Activated T-cell treated with anti-CD3 and anti-CD28 coated beads, Interleukin-2, amount 50 U/mL, for 4 hours (primary cell): ENCODE measurements around the gene POM121. TPM values are rescaled to one million over a fixed set of nuclear protein-coding genes. Genes with fewer than 3 reads are reported as not detected.
"Not testable (repeated sequence)": the region's sequence is repeated elsewhere in the genome, so short reads cannot be mapped to it uniquely, and the experiment has no call there.

Experiments
- ATAC-seq, 2 donors: fragments of 200-7000 bp; cut with Tn5 transposase; one replicate each; pipeline ENCODE4 v1.10.0; 2021
- DNase-seq: peaks from one replicate; pipeline ENCODE4 v3.0.0-alpha.2; 2020
- H3K27me3 Mint-ChIP-seq: one replicate; pipeline ENCODE4 v1.8.0; 2021; ENCODE audit warnings: low read depth, mixed read lengths
- H3K36me3 Mint-ChIP-seq: one replicate; pipeline ENCODE4 v1.8.0; 2022; ENCODE audit warnings: mixed read lengths; ENCODE audit not compliant: insufficient read depth
- H3K4me1 Mint-ChIP-seq: one replicate; pipeline ENCODE4 v1.8.0; 2021; ENCODE audit warnings: low read depth, mixed read lengths
- H3K4me3 Mint-ChIP-seq: one replicate; pipeline ENCODE4 v1.8.0; 2021; ENCODE audit warnings: mild to moderate bottlenecking, moderate library complexity, mixed read lengths
- H3K9me3 Mint-ChIP-seq: one replicate; pipeline ENCODE4 v1.8.0; 2021; ENCODE audit warnings: mixed read lengths
- total RNA-seq, 3 donors: library from RNA; stranded (reverse); gene quantifications; one replicate each; pipeline ENCODE4 v1.2.1, GENCODE V29; 2021

The POM121 gene
- total RNA-seq, 3 donors from 2014 or later = 77.5 to 93.4 (median 84.2) TPM

DNA sequence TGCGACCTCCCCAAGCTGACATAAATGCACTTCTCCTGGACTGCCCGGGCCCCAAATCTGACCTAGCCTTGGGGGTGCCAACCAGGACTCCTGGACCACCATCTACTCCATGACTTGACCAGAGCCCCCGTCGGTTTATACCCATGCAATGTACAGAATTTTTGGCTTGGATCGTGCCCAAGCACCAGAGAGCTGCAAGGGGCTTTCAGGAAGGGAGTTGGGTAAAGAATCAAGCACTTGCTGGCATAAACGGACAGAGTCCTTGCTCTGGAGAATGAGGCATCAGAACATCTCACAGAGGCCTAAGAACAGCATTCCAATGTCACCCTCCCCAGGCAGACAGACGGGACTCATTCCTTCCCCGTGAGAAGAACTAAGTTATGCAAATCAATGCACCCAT lies 38.2 kb downstream of the POM121 start:
- not testable (repeated sequence) for H3K4me1 Mint-ChIP-seq, H3K27me3 Mint-ChIP-seq, DNase-seq

DNA sequence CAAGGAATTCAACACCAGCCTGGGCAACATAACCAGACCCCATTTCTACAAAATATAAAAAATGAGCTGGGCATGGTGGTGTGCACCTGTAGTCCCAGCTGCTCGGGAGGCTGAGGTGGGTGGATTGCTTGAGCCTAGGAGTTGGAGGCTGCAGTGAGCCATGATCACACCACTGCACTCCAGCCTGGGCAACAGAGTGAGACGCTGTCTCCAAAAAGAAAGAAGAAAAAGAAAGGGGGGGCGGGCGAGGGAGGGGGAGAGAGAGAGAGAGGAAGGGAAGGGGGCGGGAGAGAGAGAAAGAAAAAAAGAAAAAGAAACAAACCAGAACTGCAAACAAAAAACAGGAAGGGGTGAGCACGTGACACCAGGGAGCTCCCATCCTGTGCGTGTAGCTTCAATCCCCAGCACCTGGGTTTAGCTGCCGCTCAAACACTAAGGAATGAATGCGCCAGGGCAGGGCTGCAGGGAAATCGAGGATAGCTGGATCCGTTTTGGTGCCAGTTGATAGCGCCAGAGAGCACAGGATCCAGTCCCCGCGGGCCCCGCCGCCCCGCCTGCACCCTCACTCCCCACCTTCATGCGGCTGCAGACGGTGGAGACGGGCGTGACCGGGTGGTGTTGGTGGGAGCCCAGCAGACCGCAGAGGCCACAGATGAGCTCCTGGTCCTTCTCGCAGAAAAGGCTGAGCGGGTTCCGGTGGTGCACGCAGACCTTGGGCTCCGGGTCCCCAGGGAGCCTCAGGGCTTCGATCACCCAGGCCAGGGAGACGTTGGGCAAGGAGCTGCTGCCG lies 40.5 kb downstream of the POM121 start:
- not testable (repeated sequence) for H3K4me3 Mint-ChIP-seq, H3K9me3 Mint-ChIP-seq, H3K27me3 Mint-ChIP-seq, DNase-seq, H3K4me1 Mint-ChIP-seq, H3K36me3 Mint-ChIP-seq
- peak; percentile 68 to 79 for ATAC-seq

More for the DNA sequence above, 38.2 kb downstream of the POM121 start:
- not testable (repeated sequence) for H3K36me3 Mint-ChIP-seq, H3K4me3 Mint-ChIP-seq, ATAC-seq, H3K9me3 Mint-ChIP-seq

DNA sequence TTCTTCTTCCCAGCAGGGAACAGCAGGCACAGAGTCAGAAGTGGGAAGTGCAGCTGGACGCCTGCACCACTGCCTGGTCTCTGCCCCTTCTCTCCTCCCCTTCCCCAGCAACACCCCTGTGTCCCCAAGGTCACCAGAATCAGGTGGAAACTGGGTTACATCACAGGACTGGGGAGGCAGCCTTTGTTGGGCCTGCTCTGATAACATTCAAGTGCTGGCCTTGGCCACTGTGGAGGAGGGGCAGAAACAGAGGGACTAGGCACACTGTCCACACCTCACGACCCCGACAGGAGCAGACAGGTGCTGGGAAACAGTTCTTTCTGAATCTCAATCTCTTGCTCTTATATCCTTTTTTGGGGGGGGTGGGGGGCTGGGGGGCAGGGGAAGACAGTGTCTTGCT lies 42.0 kb downstream of the POM121 start:
- H3K4me3 Mint-ChIP-seq, H3K9me3 Mint-ChIP-seq, ATAC-seq, H3K4me1 Mint-ChIP-seq, H3K36me3 Mint-ChIP-seq, DNase-seq, H3K27me3 Mint-ChIP-seq: not testable (repeated sequence)

DNA sequence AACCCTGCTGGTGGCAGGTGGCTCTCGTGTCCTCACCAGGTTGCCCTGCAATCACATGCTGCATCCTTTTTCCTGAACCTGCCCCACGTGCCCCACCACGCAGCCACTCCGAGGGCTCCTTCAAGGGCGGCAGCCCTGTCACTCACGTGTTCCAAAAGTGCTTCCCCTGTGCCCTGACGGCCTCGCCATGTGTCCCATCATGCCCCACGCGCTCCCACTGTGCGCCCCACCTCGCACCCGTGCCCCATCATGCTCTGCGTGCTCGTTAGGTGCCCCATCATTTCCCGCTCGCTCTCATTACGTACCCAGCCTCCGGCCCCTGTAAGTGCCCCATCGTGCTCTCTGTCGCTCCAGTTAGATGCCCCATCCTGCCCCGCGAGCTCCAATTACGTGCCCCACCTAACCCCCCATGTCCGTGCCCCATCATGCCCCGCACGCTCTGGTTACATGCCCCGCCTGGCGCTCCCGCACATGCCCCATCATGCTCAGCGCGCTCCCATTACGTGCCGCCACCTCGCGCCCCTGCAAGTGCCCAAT lies 44.2 kb downstream of the POM121 start, which contains the start of gene TRIM74:
Gene TRIM74, minus strand, starts transcription at position 487 of the 537 bp plus-strand sequence. CDS start 3,309 bp downstream, outside the sequence.
- DNase-seq, H3K27me3 Mint-ChIP-seq, H3K4me1 Mint-ChIP-seq, ATAC-seq, H3K36me3 Mint-ChIP-seq, H3K4me3 Mint-ChIP-seq, H3K9me3 Mint-ChIP-seq: not testable (repeated sequence)

DNA sequence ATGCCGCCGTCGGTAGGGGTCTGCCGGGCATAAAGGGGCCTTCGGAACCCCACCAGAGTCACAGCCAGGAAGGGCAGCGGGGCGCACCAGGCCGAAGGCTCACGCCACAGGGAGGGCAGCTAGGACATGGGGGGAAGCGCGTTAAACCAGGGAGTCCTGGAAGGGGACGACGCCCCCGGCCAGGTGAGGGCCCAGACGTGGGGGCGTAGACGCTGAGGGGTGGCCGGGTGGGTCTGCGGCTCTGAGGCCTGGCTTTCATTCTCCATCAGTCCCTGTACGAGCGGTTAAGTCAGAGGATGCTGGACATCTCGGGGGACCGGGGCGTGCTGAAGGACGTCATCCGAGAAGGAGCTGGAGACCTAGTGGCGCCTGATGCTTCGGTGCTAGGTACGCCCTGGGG lies 44.8 kb downstream of the POM121 start:
- H3K27me3 Mint-ChIP-seq, ATAC-seq, H3K4me1 Mint-ChIP-seq, H3K36me3 Mint-ChIP-seq, H3K4me3 Mint-ChIP-seq, DNase-seq, H3K9me3 Mint-ChIP-seq: not testable (repeated sequence)

DNA sequence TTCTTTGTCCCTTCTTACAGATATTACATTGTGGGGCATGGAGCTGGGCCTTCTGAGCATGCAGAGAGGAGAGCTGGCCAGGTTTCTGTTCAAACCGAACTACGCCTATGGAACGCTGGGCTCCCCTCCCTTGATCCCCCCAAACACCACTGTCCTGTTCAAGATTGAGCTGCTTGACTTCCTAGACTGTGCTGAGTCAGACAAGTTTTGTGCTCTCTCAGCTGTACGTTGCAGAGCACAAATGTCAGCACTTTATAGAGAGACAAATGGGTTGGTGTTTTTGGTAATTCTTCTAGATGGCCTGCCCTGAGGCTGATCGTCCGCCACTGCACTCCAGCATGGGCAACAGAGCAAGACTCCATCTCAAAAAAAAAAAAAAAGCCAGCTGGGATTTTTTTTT lies 46.6 kb downstream of the POM121 start:
- not testable (repeated sequence) for H3K9me3 Mint-ChIP-seq, H3K27me3 Mint-ChIP-seq, H3K36me3 Mint-ChIP-seq, H3K4me3 Mint-ChIP-seq, DNase-seq, ATAC-seq, H3K4me1 Mint-ChIP-seq

DNA sequence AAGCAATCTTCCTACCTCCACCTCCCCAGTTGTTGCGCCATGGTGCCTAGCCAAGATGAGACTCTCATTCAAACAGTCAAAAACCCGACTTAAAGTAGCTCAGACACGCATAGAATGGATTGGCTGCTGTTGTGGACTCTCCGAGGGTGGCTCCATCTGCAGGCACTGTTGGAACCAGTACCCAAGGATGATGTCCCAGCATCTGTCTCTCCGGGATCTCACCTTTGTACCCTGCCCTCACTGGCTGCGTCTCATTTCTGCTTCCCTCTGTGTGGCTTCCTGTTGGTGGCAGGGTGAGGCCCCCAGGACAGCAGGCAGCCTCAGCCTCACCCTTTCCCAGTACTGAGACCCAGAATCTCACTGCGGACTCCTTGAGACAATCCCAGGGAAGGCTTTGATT lies 49.9 kb downstream of the POM121 start:
- not testable (repeated sequence) for H3K27me3 Mint-ChIP-seq, H3K36me3 Mint-ChIP-seq, DNase-seq, H3K4me3 Mint-ChIP-seq, ATAC-seq, H3K9me3 Mint-ChIP-seq, H3K4me1 Mint-ChIP-seq

DNA sequence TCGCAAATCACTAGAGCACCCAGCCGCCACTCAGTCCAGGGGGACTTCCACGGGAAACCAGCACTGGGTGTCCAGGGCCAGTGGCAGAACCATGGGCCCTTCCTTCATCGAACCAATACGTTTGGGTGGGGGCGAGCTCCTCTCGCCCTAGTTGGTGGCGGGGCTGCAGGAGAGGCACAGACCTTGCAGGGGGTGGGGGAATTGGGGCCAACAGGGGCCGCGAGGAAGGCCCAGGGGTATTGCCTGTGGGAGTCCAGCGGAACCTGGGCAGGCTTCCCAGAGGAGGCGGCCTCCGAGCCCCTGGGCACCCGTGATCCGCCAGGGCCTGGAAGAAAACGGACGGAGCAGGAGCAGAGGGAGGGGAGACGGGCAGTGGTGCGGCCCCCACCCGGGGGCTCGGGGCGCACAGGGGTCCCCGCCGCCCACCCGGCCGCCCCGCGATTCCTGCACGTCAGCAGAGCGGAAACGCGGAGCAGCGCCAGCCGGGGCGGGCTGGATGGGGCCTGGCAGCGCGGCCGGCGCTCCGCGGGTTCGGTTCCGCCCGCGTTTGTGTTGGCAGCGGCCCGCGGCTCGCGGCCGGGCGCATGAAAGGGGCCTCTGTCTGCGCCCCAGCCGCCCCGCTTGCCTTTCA lies 50.9 kb downstream of the POM121 start:
- ATAC-seq, H3K27me3 Mint-ChIP-seq, DNase-seq, H3K4me1 Mint-ChIP-seq, H3K4me3 Mint-ChIP-seq, H3K9me3 Mint-ChIP-seq, H3K36me3 Mint-ChIP-seq: not testable (repeated sequence)

DNA sequence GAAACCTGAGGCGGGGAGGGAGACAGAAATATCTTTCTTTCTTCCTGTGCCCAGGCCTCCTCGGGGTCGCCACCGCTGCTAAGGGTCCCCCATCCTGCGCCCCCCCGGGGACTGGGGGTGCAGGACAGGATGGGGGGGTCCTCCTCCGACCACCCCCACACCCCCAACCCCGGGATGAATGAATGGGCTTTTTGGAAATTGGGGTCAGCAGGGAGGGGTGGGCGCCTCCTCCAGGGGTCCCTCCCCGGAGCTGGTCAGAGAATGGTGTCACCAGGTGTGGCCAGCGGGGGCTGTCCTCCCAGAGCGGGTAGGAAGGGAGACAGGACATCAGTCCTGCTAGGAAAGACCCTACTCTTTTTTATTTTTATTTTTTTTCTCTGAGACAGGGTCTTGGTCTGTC lies 51.5 kb downstream of the POM121 start:
- not testable (repeated sequence) for H3K36me3 Mint-ChIP-seq, ATAC-seq, DNase-seq, H3K4me1 Mint-ChIP-seq, H3K27me3 Mint-ChIP-seq, H3K4me3 Mint-ChIP-seq, H3K9me3 Mint-ChIP-seq

DNA sequence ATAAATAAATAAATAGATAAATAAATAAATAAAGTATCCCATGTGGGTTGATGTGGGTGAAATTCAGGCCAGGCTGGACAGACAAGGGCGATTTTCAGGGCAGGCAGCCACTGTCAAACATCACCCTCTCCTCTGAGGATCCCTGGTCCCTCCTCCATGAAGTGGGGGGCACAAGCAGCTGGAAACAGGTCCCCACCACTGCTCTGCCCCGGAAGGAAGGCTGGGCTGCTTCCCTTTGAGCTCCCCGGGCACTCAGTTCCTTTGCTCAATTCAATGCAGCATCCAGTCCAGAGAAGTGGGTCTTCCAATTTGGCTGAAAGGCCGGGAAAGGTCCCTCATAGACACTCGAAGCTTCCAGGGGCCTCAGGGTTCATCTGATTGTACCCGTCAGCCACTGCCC lies 55.5 kb downstream of the POM121 start:
- not testable (repeated sequence) for H3K36me3 Mint-ChIP-seq, H3K4me1 Mint-ChIP-seq, H3K9me3 Mint-ChIP-seq, ATAC-seq, H3K4me3 Mint-ChIP-seq, H3K27me3 Mint-ChIP-seq, DNase-seq

- not testable (repeated sequence) for H3K27me3 Mint-ChIP-seq
These were observed 57.2 kb downstream of the POM121 start for GRCh38 chr7:72982084-72982483.

DNA sequence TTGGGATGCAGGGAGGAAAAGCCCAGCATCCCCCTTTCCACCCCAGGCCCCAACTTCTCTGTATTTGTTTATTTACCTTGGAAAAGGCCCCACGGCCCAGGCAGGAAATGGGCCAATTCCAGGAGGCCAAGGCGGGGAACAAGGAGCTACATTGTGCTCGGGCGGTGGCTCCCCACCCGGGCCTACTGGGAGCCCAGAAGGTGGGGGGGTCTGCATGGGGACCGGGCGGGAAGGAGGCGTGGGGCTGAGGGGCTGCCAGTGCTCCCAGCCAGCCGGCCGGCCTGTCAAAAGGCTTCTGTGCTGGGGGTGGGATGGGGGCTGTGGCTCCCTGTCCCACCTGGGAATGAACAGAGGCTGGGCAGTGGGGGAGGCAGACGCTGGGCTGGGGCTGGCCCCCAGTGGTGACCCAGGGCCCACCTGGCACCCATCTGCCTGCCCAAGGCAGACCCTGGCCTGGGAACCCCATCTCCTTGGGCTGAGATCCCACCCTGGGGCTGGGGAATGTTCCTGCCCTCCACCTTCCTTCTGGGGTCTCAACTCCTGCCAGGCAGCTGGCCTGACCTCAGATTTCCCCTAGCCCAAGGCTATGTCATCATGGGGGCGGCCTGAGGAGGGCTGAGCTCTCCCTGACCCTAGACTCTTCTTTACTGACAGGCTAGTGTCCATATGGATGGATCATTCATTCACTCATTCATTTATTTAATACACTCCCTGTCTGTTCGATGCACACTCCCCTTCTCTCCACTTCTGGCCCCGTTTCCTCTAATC lies 65.4 kb downstream of the POM121 start:
- not testable (repeated sequence) for H3K36me3 Mint-ChIP-seq, H3K4me1 Mint-ChIP-seq, H3K4me3 Mint-ChIP-seq, H3K27me3 Mint-ChIP-seq, H3K9me3 Mint-ChIP-seq, DNase-seq
- ATAC-seq = peak in 1 of 2 donors; percentile 21

More at GRCh38 chr7:72982084-72982483, 57.2 kb downstream of the POM121 start:
- not testable (repeated sequence) for DNase-seq, H3K4me1 Mint-ChIP-seq, H3K9me3 Mint-ChIP-seq, H3K36me3 Mint-ChIP-seq, H3K4me3 Mint-ChIP-seq, ATAC-seq

DNA sequence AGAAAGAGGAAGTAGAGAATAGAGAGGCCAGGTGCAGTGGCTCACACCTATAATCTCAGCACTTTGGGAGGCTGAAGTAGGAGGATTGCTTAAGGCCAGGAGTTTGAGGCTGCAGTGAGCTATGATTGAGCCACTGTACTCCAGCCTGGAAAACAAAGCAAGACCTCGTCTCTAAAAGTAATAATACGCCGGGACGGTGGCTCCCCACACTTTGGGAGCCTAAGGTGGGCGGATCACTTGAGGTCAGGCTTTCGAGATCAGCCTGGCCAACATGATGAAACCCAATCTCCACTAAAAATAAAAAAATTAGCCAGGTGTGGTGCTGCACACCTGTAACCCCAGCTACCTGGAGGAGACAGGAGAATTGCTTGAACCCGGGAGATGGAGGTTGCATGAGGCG lies 70.6 kb downstream of the POM121 start:
- not testable (repeated sequence) for H3K4me1 Mint-ChIP-seq, H3K4me3 Mint-ChIP-seq, H3K9me3 Mint-ChIP-seq, H3K36me3 Mint-ChIP-seq, H3K27me3 Mint-ChIP-seq, ATAC-seq, DNase-seq

GRCh38 chr7:72997447-72997846 lies 72.6 kb downstream of the POM121 start:
- H3K4me3 Mint-ChIP-seq, DNase-seq, ATAC-seq, H3K36me3 Mint-ChIP-seq, H3K27me3 Mint-ChIP-seq, H3K4me1 Mint-ChIP-seq, H3K9me3 Mint-ChIP-seq: not testable (repeated sequence)
